G401 (cell line): ENCODE measurements around the gene TSPAN14. TPM values are rescaled to one million over a fixed set of nuclear protein-coding genes. Genes with fewer than 3 reads are reported as not detected.
"Not testable (repeated sequence)": the region's sequence is repeated elsewhere in the genome, so short reads cannot be mapped to it uniquely, and the experiment has no call there.

Experiments used
- DNase-seq: peaks from one replicate; pipeline ENCODE4 v3.0.0-alpha.2; 2015; ENCODE audit warnings: low spot score
- in situ Hi-C: cut with HindIII; loops from 2 replicates; pipeline ENCODE4 v1.10.0; 2016; ENCODE audit warnings: low sequenced_read_pairs, mixed read lengths
- total RNA-seq: library from RNA; depleted of rRNA; stranded (reverse); fragments of >200 nt; shearing (Covaris generic); gene quantifications from 2 replicates; pipeline ENCODE4 v1.2.3, GENCODE V29; 2014

TSPAN14 gene
- total RNA-seq, 1 experiment from 2014 or later = 24.5 TPM

DNA sequence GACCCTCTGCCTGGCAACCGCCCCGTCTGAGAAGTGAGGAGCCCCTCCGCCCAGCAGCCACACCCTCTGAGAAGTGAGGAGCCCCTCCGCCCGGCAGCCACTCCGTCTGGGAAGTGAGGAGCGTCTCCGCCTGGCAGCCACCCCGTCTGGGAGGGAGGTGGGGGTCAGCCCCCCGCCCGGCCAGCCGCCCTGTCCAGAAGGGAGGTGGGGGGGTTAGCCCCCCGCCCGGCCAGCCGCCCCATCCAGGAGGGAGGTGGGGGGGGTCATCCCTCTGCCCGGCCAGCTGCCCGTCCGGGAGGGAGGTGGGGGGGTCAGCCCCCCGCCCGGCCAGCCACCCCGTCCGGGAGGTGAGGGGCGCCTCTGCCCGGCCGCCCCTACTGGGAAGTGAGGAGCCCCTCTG is 79.9 kb downstream of the TSPAN14 start:
- DNase-seq, in situ Hi-C loops: not testable (repeated sequence)

- DNase-seq, in situ Hi-C loops: not testable (repeated sequence)
Measured at GRCh38 chr10:80534646-80535045, 80.5 kb downstream of the TSPAN14 start.

DNA sequence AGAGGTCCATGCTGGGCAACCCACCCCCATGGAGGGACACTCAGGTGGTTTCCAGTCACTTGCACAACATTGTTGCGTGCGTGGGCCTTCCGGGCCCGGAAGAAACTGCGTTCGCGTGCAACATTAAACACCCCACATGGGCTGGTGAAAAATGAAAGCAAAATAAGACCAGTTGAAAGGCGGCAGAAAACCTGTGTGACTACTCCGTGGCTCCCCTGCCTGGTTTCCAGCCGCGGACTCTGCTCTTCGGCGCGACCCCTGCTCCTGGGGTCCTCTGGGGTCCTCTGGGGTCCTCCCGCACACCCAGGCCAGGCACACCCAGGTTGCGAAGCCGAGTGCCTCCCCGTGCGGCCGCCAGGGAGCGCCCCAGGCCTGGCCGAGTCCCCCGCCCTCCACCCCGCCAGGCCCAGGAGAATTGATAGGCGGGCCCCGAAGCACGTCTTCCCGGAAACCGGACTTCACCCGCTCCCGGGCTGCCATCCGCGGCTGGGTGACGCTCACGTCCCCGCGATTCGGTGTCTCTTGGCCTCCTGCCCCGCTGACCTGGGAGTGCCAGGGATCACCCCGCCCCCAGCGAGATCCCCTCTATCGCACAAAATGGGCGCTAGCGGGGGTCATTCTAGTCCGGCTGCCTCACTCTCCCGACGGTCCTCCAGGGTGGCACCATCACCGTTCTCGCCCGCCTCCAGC is 81.7 kb downstream of the TSPAN14 start:
- in situ Hi-C loops = no loop called here
- DNase-seq = no peak

DNA sequence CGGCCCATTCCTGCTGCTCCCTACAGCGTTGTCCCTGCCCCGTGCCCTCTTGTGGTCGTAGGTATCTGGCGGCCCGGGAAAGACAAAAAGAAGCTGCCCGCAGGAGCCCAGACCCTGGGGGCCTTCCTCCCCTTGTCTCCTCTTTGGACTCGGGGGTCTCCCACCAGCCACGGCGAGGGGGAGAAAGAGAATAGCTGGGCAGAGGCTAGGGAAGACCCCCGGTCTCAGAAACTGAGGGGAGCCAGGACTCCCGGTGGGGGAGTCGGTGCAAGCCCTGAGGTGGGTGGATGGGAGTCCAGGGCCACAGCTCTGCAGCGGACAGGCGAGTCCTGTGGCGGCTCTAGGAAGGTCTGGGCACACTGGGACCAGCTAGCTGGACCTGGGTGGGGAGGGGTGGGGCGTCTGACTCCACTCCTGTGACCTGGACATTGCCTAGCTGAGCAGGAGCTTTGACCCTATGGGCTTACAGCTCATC is 82.3 kb downstream of the TSPAN14 start:
- DNase-seq = no peak
- in situ Hi-C loops = no loop called here

GRCh38 chr10:80537086-80537735 is 83.1 kb downstream of the TSPAN14 start:
- no peak for DNase-seq
- in situ Hi-C loops = no loop called here

GRCh38 chr10:80537736-80538480 is 83.8 kb downstream of the TSPAN14 start, which contains the start of gene SH2D4B:
Gene SH2D4B (plus strand): TSS chr10:80537902. CDS start chr10:80538332, 430 bp downstream.
- in situ Hi-C loops = no loop called here
- no peak for DNase-seq

DNA sequence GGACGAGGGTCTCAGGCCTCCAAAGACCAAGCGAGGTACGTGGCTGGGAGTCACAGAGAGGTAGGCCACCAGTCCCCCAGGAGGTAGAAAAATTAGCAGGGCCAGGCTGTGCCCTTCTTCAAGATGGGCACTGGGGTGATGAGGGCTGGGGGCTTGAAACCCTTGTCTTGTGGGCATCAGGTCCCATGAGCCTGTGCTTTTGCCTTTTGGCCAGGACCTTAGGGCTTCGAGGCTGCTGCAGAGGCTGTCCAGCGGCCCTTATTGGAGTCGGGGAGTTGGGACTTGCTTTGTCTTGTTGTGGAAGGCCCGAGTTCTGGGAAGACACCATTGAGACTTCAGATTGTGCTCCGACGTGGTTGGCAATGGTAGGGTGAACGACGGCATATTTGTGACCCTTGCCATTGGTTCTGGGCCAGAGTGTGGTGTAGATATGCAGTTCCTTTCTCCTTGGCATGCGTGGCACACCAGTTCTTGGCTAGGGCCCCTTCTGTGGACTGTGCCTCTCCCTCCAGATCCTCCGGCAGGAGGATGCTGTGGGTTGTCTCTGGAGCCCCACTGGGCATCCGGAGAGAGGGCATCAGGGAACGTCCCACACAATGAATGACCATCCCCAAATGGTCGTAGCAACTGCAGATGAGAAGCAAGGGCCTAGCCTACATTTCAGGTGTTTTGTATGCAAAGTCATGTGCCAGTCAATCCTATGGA is 84.5 kb downstream of the TSPAN14 start:
- DNase-seq = no peak
- in situ Hi-C loops = no loop called here

GRCh38 chr10:80539421-80540031 is 85.4 kb downstream of the TSPAN14 start:
- in situ Hi-C loops = no loop called here
- DNase-seq = no peak

DNA sequence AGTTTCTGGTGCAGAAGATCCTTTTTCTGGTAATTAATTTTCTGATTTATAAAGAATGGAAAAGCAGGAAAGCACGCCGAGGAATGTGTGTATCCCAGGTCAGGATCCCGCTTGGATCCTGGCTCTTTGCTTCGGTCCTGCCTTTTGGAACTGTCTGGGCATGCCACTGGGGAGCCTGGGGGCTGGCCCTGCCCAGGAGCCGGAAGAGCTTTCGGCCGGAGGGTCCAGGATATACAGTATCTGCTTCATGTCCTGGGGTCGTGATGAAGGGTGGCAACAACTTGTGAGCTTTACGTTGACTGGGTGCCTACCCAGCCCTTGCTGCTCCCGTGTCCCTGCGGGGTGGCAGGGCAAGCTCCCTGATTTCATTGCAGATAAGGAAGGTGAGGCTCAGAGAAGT is 86.0 kb downstream of the TSPAN14 start:
- no peak for DNase-seq
- in situ Hi-C loops = no loop called here

- no peak for DNase-seq
- in situ Hi-C loops = no loop called here
Measured at GRCh38 chr10:80540618-80540980, 86.5 kb downstream of the TSPAN14 start.

DNA sequence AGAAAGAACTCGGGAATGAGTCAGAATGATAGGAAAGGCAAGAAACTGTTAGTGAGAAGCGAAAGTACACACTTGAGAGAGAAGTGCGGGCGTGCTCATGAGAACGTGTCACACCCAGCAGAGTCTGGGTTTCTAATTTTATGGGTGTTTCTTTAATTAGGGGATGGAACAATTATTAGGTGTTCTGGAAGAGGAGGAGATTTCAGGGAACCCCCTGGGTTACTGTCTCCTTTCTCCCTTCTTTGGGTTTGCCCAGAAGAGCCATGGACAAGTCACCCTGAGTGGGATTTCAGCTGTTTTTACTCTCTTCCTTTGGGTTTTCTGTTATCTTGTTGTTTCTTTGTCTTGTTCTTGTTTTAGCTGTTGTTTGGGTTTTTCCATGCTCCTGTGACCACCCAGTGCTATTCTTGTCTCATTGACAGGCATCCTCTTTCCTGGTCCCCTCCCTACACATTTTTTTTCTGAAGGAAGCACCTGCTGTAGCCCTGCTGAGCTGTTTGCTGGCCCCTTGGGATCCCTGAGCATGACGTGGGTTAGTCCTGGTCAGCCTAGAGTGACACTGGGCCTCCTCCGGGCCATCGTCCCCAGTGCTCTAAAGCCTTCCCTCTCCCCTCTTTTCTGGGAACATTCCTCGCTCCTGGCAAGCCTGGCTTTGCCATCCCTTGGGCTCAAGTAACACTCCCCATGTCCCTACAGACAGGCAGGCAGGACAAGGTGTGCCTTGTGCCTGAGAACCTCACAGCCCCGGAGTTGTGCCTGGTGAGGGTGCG is 87.1 kb downstream of the TSPAN14 start:
- DNase-seq = no peak
- in situ Hi-C loops = no loop called here

DNA sequence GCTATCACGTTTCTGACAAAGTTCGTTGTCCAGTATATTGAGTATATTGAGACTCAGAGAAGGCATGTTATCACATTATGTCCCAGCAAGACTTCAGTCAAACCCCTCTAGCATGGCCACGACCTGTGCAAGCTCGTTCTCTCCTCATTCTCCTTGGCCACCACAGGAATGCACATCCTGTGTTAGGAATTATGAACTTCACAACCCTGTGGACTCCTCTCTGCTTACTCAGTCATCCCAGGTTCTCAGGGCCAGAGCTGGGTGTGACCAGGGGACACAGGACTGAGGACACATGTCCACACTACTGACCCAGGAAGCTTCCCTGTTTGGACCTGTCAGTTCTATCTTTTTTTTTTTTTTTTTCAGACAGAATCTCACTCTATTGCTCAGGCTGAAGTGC is 87.9 kb downstream of the TSPAN14 start:
- in situ Hi-C loops = no loop called here

GRCh38 chr10:80542652-80543318 is 88.7 kb downstream of the TSPAN14 start:
- DNase-seq = no peak
- in situ Hi-C loops = no loop called here

More for the DNA sequence above, 87.9 kb downstream of the TSPAN14 start:
- DNase-seq = no peak

DNA sequence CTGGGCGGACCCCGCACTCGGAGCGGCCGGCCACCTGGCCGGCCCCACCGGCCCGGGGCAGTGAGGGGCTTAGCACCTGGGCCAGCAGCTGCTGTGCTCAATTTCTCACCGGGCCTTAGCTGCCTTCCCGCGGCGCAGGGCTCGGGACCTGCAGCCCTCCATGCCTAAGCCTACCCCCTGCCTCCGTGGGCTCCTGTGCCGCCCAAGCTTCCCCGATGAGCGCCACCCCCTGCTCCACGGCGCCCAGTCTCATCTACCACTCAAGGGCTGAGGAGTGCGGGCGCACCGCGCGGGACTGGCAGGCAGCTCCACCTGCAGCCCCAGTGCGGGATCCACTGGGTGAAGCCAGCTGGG is 89.2 kb downstream of the TSPAN14 start:
- in situ Hi-C loops, DNase-seq: not testable (repeated sequence)

DNA sequence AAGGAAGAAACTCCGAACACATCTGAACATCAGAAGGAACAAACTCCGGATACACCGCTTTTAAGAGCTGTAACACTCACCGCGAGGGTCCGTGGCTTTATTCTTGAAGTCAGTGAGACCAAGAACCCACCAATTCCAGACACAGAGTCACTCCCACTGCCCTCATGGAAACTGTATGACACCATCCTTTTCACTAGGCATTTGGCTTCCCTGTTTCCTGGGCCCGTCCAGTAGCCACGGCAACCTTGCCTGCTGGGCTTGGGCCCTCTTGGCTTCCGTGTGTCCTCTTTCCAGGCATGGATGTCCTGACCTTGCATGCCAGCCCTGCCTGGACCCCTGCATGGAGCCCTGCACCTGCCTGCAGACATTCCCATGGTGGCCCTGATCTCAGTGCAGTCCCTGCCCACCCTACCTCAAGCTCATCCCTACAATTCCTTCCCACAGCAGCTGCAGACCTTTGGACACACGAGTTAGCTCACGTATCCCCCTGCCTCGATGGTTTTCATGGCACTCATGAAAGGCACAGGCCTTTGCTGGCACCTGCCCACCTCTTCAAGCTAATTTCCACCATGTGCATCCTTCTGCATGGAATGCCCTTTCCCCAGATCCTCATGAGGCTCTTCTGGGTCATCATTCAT is 90.3 kb downstream of the TSPAN14 start:
- in situ Hi-C loops = no loop called here
- DNase-seq = no peak

DNA sequence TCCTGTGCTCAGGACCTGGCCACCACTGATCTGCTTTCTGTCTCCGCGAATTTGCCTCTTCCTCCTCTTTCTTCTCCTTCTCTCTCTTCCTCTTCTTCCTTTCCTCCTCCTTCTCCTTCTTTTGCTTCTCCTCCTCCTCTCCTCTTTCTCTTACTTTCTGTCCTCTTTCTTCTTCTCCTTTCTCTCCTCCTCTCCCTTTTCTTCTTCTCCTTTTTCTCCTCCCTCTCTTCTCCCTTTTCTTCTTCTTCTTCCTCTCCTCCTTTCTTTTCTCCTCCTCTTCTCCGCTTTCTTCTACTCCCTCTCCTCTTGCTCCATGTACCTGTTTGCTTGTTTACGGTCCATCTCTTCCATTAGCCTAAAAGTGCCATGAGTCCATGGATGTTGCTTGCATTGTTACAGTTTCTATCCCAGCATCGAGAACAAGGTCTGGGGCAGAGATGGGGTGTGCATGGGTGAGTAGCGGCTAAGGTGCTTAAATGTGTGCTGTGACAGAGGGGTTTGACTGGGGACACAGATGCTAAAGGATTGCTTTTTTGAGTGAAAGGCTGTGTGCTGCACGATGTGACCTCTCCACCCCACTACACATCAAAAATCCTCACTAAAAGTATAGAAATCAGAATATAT is 91.3 kb downstream of the TSPAN14 start:
- in situ Hi-C loops = no loop called here
- DNase-seq = no peak

DNA sequence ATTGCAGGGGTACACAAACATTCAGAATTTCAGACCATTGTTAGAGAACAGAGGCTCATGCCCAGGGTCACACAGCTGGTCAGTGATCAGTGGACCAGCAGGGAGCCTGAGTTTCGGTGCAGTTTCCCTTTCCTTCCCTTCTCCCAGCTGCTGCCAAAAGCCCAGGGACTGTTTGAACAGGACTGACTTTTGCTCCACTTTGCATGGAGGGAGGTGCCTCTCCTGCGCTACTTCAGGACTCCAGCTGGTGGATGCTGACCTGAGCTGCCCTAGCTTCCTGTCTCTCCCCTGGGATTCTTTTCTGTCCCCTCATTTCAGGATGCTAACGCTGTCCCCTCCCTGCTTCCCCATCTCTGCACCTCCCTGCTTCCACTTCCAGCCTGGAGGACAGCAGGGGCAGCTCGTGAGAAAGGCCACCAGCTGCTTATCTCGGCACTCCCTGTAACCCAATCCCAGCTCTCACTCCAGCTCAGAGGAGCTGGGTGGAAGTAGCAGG is 98.1 kb downstream of the TSPAN14 start:
- in situ Hi-C loops = no loop called here
- DNase-seq = no peak
